IPS-18a (cell line): ENCODE results near the gene CTBP2.

Experiments used
- H3K27ac ChIP-seq: one replicate; pipeline ENCODE4 v1.5.1; 2013; ENCODE audit warnings: low read length
- H3K27me3 ChIP-seq: one replicate; pipeline ENCODE4 v1.6.1; 2013; ENCODE audit warnings: mild to moderate bottlenecking, low read length; ENCODE audit not compliant: control insufficient read depth, insufficient read depth
- H3K36me3 ChIP-seq: one replicate; pipeline ENCODE4 v1.6.1; 2013; ENCODE audit warnings: low read depth, low read length; ENCODE audit not compliant: control insufficient read depth
- H3K4me1 ChIP-seq: one replicate; pipeline ENCODE4 v1.6.1; 2013; ENCODE audit warnings: low read depth, low read length; ENCODE audit not compliant: control insufficient read depth
- H3K4me3 ChIP-seq: one replicate; pipeline ENCODE4 v1.5.1; 2013; ENCODE audit warnings: low read length
- H3K9ac ChIP-seq: one replicate; pipeline ENCODE4 v1.6.1; 2013; ENCODE audit warnings: mild to moderate bottlenecking, low read length, moderate library complexity
- H3K9me3 ChIP-seq: one replicate; pipeline ENCODE4 v1.6.1; 2013; ENCODE audit warnings: low read depth, low read length; ENCODE audit not compliant: control insufficient read depth

The CTBP2 gene

DNA sequence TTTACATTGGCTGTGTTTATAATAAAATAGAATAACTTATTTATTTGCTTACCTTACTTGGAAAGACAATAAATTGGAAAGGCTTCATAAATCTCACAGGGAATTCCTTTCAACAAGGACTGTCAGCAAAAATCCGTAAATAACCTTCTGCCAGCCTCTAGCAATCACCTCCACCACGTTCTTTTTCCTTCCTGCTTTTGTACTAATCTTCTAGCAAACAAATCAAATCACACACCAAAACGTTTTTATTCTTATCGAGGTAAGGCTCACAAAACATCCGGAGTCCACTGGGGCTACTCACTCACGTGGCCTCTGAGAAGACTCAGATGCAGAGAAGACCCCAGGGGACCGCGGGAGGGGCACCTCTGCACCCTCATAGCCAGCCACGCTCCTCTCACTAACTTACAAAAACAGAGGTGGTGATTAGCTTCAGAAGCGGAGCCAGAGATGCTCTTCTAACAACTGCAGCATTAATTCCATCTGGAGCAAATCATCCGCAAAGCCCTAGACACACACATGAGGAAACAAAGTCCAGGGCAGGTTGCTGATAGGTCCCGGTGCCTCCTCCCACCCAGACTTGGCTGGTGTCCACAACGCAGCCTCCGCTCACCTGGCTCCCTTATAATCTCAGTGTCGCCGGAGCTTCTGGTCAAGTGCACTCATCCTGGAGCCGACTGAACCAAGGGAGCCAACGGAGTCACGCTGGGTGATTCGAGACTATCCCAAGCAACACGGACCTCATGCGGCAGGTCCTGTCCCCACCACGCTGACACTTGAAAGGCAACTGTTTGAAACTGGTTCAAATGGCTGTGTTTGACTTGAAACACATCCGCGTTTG, 22.5 kb downstream of the CTBP2 start:
- Histone ChIP-seq H3K4me3 (no peak overlapping the region), H3K9me3 (no peaks in the 10 kb centered on the region), H3K9ac (no peak overlapping the region), H3K36me3 (peaks cover 23% of the 10 kb centered on the region), H3K27ac (no peak overlapping the region), H3K27me3 (no peaks in the 10 kb centered on the region), H3K4me1 (peaks cover 60% of the 10 kb centered on the region)

DNA sequence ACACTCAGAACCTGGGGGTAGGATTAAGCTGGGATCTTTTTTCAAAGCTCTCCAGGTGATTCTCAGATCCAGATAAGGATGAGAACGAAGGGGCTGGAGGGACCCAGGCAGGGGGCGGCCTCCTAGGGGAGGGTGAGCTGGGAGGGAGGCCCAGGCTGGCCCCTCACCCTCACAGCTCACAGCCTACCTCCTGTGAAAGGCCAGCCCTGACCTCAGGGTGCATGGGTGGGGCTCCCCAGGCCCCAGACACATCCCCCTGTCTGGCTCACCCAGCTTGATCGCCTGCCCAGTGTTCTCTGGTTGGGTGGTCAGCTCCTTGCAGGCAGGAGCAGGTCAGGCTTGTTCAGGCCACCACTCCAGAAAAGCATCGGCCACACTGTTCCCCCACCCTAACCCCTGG, 24.3 kb downstream of the CTBP2 start:
- H3K9me3 ChIP-seq = no peaks in the 10 kb centered on the region
- no peaks in the 10 kb centered on the region for H3K27me3 ChIP-seq
- H3K4me3 ChIP-seq = no peak overlapping the region
- H3K36me3 ChIP-seq = peaks cover 39% of the 10 kb centered on the region
- no peak overlapping the region for H3K27ac ChIP-seq
- H3K9ac ChIP-seq = no peak overlapping the region
- H3K4me1 ChIP-seq = peaks cover 66% of the 10 kb centered on the region

DNA sequence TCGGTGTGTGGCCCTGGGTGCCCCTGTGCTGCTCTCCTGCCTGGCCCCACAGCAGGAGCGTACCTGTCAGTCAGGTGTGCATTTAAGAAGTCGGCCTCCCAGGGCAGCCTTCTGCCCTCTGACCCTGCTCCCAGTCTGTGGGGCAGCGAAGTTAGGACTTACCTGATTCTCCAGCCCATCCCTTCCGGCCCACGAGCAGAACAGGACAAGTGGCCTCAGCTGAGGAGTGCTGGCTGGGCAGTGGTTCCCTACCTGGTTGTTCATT, 24.7 kb downstream of the CTBP2 start:
- Histone ChIP-seq H3K9ac (no peak overlapping the region), H3K4me3 (no peak overlapping the region), H3K27ac (no peak overlapping the region), H3K36me3 (peaks cover 43% of the 10 kb centered on the region), H3K9me3 (no peaks in the 10 kb centered on the region), H3K4me1 (peaks cover 66% of the 10 kb centered on the region), H3K27me3 (no peaks in the 10 kb centered on the region)

DNA sequence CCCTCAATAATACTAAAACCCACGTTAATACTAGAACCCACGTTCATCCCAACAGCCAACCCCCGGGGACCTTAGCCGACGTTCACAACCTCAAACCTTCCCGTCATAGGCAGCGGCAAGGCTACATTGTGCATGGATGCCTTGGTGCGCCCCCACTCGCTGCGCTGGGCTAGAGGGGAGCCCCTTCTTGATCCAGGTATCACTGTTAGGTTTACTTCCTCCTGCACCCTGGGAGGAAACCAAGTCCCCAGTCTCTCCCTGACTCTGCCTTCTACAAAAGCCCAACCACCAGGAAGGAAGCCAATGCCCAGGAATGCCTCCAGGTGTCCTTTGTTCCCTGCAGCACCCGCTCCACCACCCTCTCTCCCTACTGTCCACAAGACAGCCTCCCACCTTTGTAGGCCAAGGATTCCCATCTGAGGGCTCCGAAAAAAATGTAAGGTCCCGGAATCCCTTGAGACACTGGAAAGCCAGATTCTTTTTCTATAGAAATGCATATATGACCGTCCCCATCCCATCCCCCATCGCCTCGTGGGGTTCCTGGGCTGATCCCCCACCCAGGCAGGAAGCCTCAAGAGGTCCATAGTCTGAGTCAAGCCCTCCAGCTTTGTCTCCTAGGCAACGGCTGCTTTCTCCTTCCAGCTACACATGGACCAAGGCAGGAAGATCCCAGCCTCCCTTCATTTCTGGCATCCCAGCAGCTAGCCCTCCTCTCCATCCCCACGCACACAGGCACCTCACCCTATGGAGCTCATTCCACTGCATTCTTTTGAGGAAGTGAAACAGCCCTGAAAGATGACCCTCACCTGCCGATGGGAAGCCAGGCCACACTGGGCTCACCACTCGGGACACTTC, 25.2 kb downstream of the CTBP2 start:
- Histone ChIP-seq H3K9me3 (no peaks in the 10 kb centered on the region), H3K27me3 (no peaks in the 10 kb centered on the region), H3K27ac (no peak overlapping the region), H3K4me3 (no peak overlapping the region), H3K36me3 (peaks cover 48% of the 10 kb centered on the region), H3K4me1 (peaks cover 66% of the 10 kb centered on the region), H3K9ac (no peak overlapping the region)

DNA sequence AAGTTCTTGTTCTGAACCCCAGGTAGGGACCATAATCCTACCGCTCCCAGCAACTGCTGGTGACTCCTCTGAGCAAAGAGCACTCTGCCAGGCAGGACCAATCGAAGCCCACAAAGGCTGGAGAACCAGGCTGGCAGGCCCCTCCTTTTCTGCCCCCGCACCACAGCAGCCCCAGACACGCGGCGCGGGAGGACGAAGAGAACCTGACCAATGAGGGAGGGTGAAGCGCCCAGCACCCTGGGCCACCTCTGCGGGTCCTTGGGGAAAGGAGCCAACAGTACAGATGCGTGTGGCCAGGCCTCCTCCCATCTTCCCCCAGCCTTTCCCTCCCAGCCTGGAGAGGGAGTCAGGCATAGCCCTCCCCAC, 25.9 kb downstream of the CTBP2 start:
- H3K36me3 ChIP-seq = peaks cover 52% of the 10 kb centered on the region
- H3K27ac ChIP-seq = no peak overlapping the region
- peaks cover 62% of the 10 kb centered on the region for H3K4me1 ChIP-seq
- no peaks in the 10 kb centered on the region for H3K27me3 ChIP-seq
- no peaks in the 10 kb centered on the region for H3K9me3 ChIP-seq
- H3K4me3 ChIP-seq = no peak overlapping the region
- no peak overlapping the region for H3K9ac ChIP-seq

DNA sequence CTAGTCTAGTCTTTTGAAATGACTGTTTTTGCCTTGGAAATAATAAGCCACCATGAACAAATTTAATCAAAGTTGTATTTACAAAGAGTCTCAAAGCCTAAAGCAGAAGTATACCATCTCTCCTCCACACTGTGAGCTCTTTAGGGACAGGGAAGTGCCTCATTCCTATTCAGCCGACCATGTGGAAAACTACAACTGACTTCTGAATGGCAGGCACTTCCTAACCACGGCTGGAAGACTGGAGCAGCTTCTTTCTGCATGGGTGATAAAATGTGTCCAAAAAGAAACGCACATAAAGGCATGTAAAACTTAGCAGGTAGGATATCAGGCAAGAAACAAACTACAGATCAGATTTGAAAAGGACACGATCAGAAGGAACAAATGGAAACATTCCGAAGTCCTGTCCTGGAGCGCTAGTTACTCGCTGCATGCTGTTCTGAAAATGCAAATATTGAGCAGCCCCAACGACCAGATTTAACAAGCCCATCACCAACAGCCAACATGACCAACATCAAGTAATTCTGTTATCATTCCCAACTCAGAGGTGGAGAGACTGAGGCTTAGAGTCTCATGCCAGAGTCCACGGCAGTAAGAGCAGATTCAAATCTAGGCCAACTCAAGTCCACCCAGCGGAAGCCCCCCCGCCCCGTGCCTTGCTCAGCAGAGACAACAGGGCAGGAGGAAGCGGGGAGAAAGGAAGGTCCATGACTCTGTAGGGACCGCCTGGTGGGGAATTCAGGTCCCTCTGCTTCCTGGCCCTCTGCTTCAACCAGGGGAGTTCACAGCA, 26.5 kb downstream of the CTBP2 start:
- Histone ChIP-seq H3K9ac (no peak overlapping the region), H3K4me3 (no peak overlapping the region), H3K27ac (no peak overlapping the region), H3K9me3 (no peaks in the 10 kb centered on the region), H3K36me3 (peaks cover 57% of the 10 kb centered on the region), H3K27me3 (no peaks in the 10 kb centered on the region), H3K4me1 (peaks cover 61% of the 10 kb centered on the region)

DNA sequence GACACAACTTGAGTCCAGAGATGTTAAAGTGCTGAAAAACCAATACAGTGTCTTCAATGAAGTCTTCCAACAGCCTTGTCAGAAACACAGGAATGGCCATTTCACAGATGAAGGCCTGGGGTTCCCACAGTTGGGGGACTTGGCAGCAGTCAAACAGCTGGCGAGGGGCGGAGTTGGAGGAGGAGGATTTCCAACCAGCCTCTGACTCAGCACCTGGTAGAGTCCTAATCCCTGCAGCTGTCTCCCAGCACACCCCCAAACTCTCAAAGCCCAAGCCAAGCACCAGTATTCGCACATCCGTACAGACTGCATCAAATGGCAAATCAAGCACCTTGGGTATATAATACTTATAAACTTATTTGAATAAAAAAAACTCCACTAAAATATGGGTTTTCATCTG, 28.0 kb downstream of the CTBP2 start:
- Histone ChIP-seq H3K9ac (no peak overlapping the region), H3K4me1 (peaks cover 49% of the 10 kb centered on the region), H3K9me3 (no peaks in the 10 kb centered on the region), H3K27ac (no peak overlapping the region), H3K36me3 (peaks cover 54% of the 10 kb centered on the region), H3K27me3 (no peaks in the 10 kb centered on the region), H3K4me3 (no peak overlapping the region)

DNA sequence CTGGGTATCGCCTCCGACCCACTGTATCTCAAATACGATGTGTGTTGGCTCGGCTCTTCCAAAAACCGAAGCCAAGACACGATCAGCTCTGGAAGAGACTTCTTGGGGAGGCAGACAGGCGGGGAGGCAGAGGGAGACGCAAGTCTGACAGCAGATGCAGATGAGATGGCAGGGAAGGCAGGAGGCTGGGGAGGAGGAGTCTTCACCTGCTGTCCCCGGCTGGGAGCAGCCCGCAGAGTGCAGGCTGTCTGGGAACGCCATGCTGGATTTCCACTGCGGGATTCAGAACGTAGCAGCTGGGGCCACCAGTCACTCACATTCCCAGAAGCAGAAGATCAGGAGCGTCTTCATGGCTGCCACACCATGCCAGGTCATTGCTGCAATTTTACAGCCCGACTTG, 29.4 kb downstream of the CTBP2 start:
- no peak overlapping the region for H3K27ac ChIP-seq
- no peak overlapping the region for H3K9ac ChIP-seq
- H3K4me3 ChIP-seq = no peak overlapping the region
- peaks cover 37% of the 10 kb centered on the region for H3K4me1 ChIP-seq
- H3K27me3 ChIP-seq = no peaks in the 10 kb centered on the region
- H3K9me3 ChIP-seq = no peaks in the 10 kb centered on the region
- H3K36me3 ChIP-seq = peaks cover 50% of the 10 kb centered on the region

DNA sequence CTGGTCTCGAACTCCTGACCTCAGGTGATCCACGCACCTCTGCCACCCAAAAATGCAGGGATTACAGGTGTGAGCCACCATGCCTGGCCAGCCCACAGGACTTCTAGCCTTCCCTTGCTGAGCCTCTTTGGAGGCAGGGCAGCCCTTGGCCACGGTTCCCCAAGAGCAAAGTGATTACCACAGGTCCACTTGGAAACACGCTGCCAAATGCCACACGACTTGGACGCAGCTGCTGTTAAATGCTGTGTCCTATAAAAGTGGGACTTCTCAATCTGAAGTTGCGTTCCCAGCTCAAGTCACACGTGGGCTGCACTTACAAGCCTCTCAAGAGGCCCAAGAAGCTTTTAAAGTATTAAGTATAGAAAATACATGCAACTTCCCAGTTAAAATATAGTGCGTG, 30.1 kb downstream of the CTBP2 start:
- H3K27ac ChIP-seq = no peak overlapping the region
- no peak overlapping the region for H3K9ac ChIP-seq
- no peaks in the 10 kb centered on the region for H3K9me3 ChIP-seq
- peaks cover 34% of the 10 kb centered on the region for H3K4me1 ChIP-seq
- H3K4me3 ChIP-seq = no peak overlapping the region
- no peaks in the 10 kb centered on the region for H3K27me3 ChIP-seq
- H3K36me3 ChIP-seq = peaks cover 50% of the 10 kb centered on the region

DNA sequence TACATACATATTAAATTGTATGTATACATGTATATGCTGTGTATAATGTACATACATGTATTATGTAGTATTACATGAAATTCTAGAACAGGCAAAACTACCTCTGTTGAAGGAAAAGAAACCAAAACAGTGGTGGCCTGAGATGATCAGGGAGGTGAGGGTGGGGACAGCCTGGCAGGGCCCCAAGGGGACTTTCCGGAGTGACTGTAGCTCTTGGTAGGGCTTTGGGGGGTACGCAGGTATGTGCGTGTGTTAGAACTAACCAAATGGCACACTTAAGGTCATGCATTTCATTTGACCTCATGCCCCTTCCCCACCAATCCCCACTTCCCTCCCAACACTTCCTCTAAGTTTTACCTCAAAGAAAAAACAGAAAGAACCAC, 31.3 kb downstream of the CTBP2 start:
- Histone ChIP-seq H3K27ac (no peak overlapping the region), H3K9ac (no peak overlapping the region), H3K4me1 (peaks cover 30% of the 10 kb centered on the region), H3K36me3 (peaks cover 50% of the 10 kb centered on the region), H3K4me3 (no peak overlapping the region), H3K27me3 (no peaks in the 10 kb centered on the region), H3K9me3 (no peaks in the 10 kb centered on the region)

DNA sequence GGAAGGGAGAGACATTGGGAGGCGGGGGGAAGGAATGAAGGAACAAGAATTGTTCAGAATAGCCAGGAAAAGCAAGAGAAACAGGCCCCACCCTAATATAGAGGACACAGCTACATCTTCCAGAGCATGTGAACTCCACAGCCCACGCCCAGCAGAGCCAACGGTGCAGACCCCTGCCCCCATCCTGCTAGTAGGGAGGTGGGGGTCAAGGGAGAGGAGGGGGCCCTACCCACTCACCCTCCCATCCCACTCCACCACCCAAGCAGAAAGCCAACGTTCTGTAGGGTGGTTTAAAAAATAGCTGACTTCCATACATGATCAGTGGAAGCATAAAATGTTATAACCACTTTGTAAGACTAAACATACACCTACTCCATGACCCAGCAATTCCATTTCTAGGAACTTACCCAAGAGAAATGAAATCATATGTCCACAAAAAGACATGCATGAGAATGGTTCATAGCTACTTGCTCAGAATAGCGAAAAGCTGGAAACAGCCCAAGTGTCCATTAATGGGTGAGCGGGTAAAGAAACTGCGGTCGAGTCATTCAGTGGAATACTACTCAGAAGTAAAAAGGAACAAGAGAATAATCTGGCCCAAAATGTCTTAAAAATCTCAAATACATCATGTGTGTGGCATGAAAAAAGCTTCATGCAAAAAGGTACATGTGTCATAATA, 31.8 kb downstream of the CTBP2 start:
- Histone ChIP-seq H3K36me3 (peaks cover 45% of the 10 kb centered on the region), H3K4me1 (peaks cover 24% of the 10 kb centered on the region), H3K27ac (no peak overlapping the region), H3K27me3 (no peaks in the 10 kb centered on the region), H3K9me3 (no peaks in the 10 kb centered on the region), H3K9ac (no peak overlapping the region), H3K4me3 (no peak overlapping the region)
